Hippocampal formation (tissue), 2 donors: Measurements from ENCODE around the gene VPS29.

Source experiments
- DNase-seq, 2 donors: peaks; one replicate each; lab custom pipeline; 2025; lab: John Stamatoyannopoulos, UW

Gene VPS29

DNA sequence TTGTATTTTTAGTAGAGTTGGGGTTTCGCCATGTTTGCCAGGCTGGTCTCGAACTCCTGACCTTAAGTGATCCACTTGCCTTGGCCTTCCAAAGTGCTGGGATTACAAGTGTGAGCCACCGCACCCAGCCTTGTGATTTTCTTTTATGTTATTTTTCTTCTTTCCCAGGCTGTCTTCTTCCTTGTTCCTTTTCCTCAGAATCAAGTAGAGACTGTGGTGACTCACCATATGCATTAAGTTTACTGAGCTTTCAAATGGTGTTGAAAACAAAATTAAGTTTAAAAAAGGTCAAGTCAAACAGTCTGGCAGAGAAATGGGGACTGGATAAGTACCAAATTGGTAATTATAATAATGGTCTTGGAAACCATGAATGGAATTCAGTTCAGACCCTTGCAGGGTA lies 57.5 kb downstream of the VPS29 start:
- no peak for DNase-seq
